HAP-1 (cell line): ENCODE results near the gene ARCN1.

Experiments used
- DNase-seq, 2 experiments: peaks; one replicate each; pipeline ENCODE4 v3.0.0-alpha.2; 2016 to 2020; ENCODE audit warnings: low spot score in 2 of 2
- H3K27me3 ChIP-seq: fragments of 250-450 bp; sonication (Bioruptor Pico); 2 replicates; pipeline ENCODE4 v1.5.1; 2020; ENCODE audit warnings: low read depth, mild to moderate bottlenecking, moderate library complexity
- H3K36me3 ChIP-seq: fragments of 250-450 bp; sonication (Bioruptor Pico); replicated peaks from 2 replicates; pipeline ENCODE4 v1.5.1; 2020; ENCODE audit warnings: mild to moderate bottlenecking
- H3K4me1 ChIP-seq: fragments of 250-450 bp; sonication (Bioruptor Pico); 2 replicates; pipeline ENCODE4 v1.5.1; 2020; ENCODE audit warnings: mild to moderate bottlenecking
- H3K4me3 ChIP-seq: fragments of 250-450 bp; sonication (Bioruptor Pico); 2 replicates; pipeline ENCODE4 v1.5.1; 2020; ENCODE audit warnings: mild to moderate bottlenecking, moderate library complexity
- H3K9me3 ChIP-seq: fragments of 250-450 bp; sonication (Bioruptor Pico); 2 replicates; pipeline ENCODE4 v1.5.1; 2020; ENCODE audit warnings: mild to moderate bottlenecking, moderate library complexity
- in situ Hi-C: fragments of 300-500 bp; cut with MboI; formaldehyde crosslinking; loops from 3 replicates; pipeline ENCODE4 v1.14.3; 2020; ENCODE audit warnings: low sequenced_read_pairs, inconsistent platforms, mixed read lengths

The ARCN1 gene

GRCh38 chr11:118572061-118572980 lies at the start of gene ARCN1:
Gene ARCN1, plus strand, starts transcription at chr11:118572409. Its CDS starts 139 bp downstream, at chr11:118572548.
- no peaks in the 10 kb centered on the region for H3K27me3 ChIP-seq
- peaks cover 7% of the 10 kb centered on the region; the same call in 1 of the 2 replicates for H3K36me3 ChIP-seq
- in situ Hi-C loops, result no loop called here
- peaks cover 15% of the 10 kb centered on the region for H3K4me1 ChIP-seq
- DNase-seq, result peak; percentile 41 to 83
- H3K4me3 ChIP-seq, result peak within 1 kb of the TSS; percentile 97
- H3K9me3 ChIP-seq, result no peaks in the 10 kb centered on the region

DNA sequence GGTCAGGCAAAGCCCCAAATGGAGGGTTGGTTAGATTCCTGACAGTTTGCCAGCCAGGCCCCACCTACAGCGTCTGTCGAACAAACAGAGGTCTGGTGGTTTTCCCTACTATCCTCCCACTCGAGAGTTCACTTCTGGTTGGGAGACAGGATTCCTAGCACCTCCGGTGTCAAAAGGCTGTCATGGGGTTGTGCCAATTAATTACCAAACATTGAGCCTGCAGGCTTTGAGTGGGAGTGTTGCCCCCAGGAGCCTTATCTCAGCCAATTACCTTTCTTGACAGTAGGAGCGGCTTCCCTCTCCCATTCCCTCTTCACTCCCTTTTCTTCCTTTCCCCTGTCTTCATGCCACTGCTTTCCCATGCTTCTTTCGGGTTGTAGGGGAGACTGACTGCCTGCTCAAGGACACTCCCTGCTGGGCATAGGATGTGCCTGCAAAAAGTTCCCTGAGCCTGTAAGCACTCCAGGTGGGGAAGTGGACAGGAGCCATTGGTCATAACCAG lies 49.6 kb upstream of the ARCN1 start:
- no peaks in the 10 kb centered on the region for H3K4me1 ChIP-seq
- H3K36me3 ChIP-seq, result peaks cover 62% of the 10 kb centered on the region
- DNase-seq, result peak in 1 of 2 experiments; percentile 26
- in situ Hi-C loops, result no loop called here
- H3K9me3 ChIP-seq, result no peaks in the 10 kb centered on the region
- no peaks in the 10 kb centered on the region for H3K27me3 ChIP-seq
- H3K4me3 ChIP-seq, result no peak overlapping the region

GRCh38 chr11:118524356-118524755 lies 47.9 kb upstream of the ARCN1 start:
- Histone ChIP-seq H3K4me1 (no peaks in the 10 kb centered on the region), H3K9me3 (no peaks in the 10 kb centered on the region), H3K4me3 (no peak overlapping the region), H3K27me3 (no peaks in the 10 kb centered on the region), H3K36me3 (peaks cover 50% of the 10 kb centered on the region)
- no peak for DNase-seq
- in situ Hi-C loops, result no loop called here

DNA sequence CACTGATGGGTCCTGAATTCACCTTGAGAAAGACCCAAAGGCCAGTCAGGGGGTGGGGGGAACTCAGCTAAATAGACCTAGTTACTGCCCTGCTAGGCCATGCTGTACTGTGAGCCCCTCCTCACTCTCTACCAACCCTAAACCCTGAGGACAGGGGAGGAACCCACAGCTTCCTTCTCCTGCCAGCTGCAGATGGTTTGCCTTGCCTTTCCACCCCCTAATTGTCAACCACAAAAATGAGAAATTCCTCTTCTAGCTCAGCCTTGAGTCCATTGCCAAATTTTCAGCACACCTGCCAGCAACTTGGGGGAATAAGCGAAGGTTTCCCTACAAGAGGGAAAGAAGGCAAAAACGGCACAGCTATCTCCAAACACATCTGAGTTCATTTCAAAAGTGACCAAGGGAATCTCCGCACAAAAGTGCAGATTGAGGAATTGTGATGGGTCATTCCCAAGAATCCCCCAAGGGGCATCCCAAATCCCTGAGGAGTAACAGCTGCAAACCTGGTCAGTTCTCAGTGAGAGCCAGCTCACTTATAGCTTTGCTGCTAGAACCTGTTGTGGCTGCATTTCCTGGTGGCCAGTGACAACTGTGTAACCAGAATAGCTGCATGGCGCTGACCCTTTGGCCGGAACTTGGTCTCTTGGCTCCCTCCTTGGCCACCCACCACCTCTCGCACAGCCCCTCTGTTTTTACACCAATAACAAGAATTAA lies 47.3 kb upstream of the ARCN1 start:
- Histone ChIP-seq H3K36me3 (peaks cover 44% of the 10 kb centered on the region), H3K9me3 (no peaks in the 10 kb centered on the region), H3K4me1 (no peaks in the 10 kb centered on the region), H3K4me3 (no peak overlapping the region), H3K27me3 (no peaks in the 10 kb centered on the region)
- in situ Hi-C loops, result no loop called here
- no peak for DNase-seq

DNA sequence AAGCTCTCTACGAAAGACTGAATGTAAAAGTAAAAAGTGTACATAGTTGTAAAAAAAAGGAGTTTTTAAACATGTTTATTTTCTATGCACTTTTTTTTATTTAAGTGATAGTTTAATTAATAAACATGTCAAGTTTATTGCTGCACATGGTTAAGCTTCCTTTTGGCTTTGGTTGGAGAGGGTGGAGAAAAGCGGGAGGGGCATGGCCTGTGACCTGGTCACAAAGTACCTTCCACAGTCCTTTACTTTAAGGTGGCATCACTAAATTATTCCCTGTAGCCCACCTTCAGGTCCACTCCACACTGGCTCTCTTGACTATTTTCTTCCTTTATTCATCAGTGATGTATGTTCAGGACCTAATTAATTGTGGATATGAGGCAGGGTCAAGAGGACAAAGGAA lies 45.5 kb upstream of the ARCN1 start:
- Histone ChIP-seq H3K27me3 (no peaks in the 10 kb centered on the region), H3K4me1 (no peaks in the 10 kb centered on the region), H3K4me3 (no peak overlapping the region), H3K36me3 (peaks cover 27% of the 10 kb centered on the region), H3K9me3 (no peaks in the 10 kb centered on the region)
- DNase-seq, result no peak
- in situ Hi-C loops, result no loop called here

- Histone ChIP-seq H3K4me1 (no peaks in the 10 kb centered on the region), H3K4me3 (no peak within 1 kb of the TSS), H3K36me3 (peaks cover 22% of the 10 kb centered on the region), H3K27me3 (no peaks in the 10 kb centered on the region), H3K9me3 (no peaks in the 10 kb centered on the region)
- no peak for DNase-seq
- in situ Hi-C loops, result no loop called here
Observed at GRCh38 chr11:118527109-118527508, 45.1 kb upstream of the ARCN1 start, which contains the start of gene TTC36. Gene TTC36, plus strand, starts transcription at chr11:118527474. Its CDS starts 21 bp downstream, at chr11:118527495.

DNA sequence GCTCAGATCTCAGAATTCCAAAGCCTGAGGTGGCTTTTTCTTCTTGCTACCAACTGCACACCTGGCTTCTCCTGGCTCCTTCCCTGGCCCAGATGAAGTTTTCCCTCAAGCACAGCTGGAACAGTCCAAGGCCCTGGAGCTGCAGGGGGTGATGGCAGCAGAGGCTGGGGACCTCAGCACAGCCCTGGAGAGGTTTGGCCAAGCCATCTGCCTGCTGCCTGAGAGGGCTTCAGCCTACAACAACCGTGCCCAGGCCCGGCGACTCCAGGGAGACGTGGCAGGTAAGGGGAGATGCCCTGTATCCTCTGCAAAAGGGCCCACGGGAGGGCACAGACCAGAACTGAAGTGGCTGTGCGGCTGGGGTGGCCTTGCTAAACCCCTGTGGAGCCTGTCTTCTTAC lies 43.7 kb upstream of the ARCN1 start:
- Histone ChIP-seq H3K9me3 (no peaks in the 10 kb centered on the region), H3K4me1 (no peaks in the 10 kb centered on the region), H3K4me3 (no peak overlapping the region), H3K36me3 (peaks cover 8% of the 10 kb centered on the region), H3K27me3 (no peaks in the 10 kb centered on the region)
- in situ Hi-C loops, result no loop called here
- no peak for DNase-seq

DNA sequence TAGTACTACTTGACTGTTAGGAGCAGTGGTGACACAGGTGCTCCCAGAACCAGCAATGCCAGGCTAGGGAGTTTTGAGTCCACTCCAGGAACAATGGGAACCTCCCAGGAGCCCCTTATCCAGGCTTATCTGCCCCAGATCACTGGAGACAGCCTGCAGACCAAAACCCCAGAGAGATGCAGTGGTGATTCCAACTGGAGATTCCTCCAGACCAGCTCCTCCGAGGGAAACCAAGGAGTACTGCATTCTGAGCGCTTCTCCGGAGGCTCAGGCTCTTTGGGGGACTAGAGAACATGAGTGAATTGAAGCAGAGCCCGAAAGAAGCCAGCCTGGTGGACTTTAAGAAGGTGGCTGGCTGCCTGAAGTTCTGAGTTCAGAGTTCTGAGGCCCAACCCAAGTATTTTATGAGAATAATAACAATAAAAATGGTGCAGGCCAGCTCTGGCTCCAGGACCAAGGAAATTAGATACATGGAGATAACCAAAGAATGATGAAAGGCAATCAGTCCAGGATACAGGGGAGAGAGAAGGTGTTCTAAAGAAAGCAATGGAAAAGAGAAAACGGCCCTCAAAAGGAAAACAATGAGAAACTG lies 42.5 kb upstream of the ARCN1 start:
- Histone ChIP-seq H3K4me3 (no peak overlapping the region), H3K27me3 (no peaks in the 10 kb centered on the region), H3K36me3 (no peaks in the 10 kb centered on the region; the same call in 1 of the 2 replicates), H3K9me3 (no peaks in the 10 kb centered on the region), H3K4me1 (no peaks in the 10 kb centered on the region)
- no peak for DNase-seq
- in situ Hi-C loops, result no loop called here

DNA sequence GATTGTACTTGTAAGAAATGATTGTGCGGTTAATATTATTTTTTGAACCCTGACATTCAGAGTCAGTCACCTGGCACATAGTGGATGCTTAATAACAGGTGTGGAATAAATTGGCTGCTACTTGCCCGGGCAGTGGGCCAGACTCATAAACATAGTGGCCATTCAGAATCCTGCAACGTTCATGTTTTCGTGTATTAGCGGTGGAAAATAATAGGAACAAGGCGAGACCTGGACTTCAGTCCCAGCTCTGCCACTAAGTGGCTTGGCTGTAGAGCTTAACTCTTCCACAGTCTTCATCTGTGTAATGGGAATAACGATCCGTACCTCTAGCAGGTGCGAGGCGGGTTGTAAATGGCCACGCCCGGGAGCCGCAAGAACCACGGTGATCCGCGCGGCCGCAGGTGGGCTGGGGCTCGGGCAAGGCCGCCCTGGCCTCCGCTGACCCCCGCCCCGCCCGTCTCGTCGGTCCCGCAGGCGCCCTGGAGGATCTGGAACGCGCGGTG lies 42.0 kb upstream of the ARCN1 start:
- H3K4me1 ChIP-seq, result no peaks in the 10 kb centered on the region
- no peaks in the 10 kb centered on the region for H3K9me3 ChIP-seq
- no peaks in the 10 kb centered on the region; the same call in 1 of the 2 replicates for H3K36me3 ChIP-seq
- H3K4me3 ChIP-seq, result no peak overlapping the region
- H3K27me3 ChIP-seq, result no peaks in the 10 kb centered on the region
- no peak for DNase-seq
- in situ Hi-C loops, result no loop called here

DNA sequence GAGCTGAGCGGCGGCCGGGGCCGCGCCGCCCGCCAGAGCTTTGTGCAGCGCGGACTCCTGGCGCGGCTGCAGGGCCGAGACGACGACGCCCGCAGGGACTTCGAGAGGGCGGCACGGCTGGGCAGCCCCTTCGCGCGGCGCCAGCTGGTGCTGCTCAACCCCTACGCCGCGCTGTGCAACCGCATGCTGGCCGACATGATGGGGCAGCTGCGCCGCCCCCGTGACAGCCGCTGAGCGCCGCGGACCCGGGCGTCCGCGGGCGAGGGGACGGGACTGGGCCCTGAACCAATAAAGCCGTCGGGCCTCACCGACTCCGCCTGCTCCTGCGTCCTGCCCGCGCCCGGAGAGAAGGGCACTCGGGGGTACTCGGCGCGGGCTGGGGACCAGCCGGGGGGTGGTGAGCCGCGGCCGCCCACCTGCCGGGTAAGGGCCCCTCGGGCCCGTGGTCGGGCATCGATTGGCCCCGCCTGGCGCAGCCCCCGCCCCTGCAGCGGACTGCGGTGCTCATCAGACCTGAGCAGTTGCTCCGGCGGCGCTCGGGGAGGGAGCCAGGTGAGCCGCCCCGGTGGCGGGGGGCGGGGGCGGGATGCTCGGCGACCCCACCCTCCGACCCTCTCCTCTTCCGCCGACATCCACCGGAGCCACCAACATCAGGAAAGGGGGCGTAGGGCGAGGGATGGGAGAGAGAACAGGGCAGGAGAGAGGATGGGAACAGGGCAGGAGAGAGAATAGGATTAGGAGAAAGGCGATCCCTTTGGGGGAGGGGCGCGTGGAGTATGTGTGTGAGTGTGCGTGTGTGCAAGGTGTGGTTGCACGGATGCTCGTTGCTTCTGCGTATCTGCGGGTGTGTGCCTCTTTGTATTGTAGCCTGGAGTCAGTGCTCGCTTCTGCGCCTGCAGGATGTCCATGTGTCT lies 41.3 kb upstream of the ARCN1 start, which contains the start of gene TMEM25:
TMEM25 (plus strand) TSS at position 510 of the 914 bp plus-strand sequence. CDS start 610 bp downstream, outside the sequence.
- Histone ChIP-seq H3K36me3 (no peaks in the 10 kb centered on the region; the same call in 1 of the 2 replicates), H3K9me3 (no peaks in the 10 kb centered on the region), H3K4me1 (no peaks in the 10 kb centered on the region), H3K27me3 (no peaks in the 10 kb centered on the region), H3K4me3 (no peak within 1 kb of the TSS)
- DNase-seq, result no peak
- in situ Hi-C loops, result no loop called here

DNA sequence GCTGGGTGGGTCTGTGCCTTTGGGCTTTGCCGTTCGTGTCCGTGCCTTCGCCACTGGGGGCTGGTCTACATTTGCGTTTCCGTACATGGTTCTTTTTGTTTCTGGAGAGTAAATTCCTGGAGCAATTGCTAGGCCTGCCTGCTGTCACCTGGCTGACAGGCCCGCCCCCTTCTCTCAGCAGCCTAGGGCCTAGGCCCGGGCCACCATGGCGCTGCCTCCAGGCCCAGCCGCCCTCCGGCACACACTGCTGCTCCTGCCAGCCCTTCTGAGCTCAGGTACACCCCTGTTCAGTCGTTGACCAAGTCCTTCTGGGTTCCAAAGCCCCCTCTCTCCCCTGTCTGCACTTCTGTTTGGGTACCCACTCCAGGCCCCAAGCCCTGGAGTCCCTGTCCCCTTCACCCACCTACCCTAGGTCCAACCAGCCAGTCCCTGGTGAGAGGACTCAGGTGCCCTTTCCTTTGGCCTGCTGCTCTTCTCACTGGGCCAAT lies 40.6 kb upstream of the ARCN1 start:
- H3K36me3 ChIP-seq, result no peaks in the 10 kb centered on the region
- H3K4me3 ChIP-seq, result no peak overlapping the region
- H3K27me3 ChIP-seq, result no peaks in the 10 kb centered on the region
- no peaks in the 10 kb centered on the region for H3K4me1 ChIP-seq
- in situ Hi-C loops, result no loop called here
- H3K9me3 ChIP-seq, result no peaks in the 10 kb centered on the region
- DNase-seq, result no peak

- in situ Hi-C loops, result no loop called here
- H3K4me1 ChIP-seq, result no peaks in the 10 kb centered on the region
- no peaks in the 10 kb centered on the region for H3K36me3 ChIP-seq
- H3K4me3 ChIP-seq, result no peak overlapping the region
- no peaks in the 10 kb centered on the region for H3K27me3 ChIP-seq
- DNase-seq, result no peak
- H3K9me3 ChIP-seq, result no peaks in the 10 kb centered on the region
Observed at GRCh38 chr11:118532091-118532490, 40.1 kb upstream of the ARCN1 start.
